NCI-H2081 (cell line): ENCODE data around the gene GPRC5D.

ENCODE experiments used
- DNase-seq, 2 experiments: peaks; one replicate each; lab custom pipeline; 2025; lab: John Stamatoyannopoulos, UW

Gene GPRC5D

DNA sequence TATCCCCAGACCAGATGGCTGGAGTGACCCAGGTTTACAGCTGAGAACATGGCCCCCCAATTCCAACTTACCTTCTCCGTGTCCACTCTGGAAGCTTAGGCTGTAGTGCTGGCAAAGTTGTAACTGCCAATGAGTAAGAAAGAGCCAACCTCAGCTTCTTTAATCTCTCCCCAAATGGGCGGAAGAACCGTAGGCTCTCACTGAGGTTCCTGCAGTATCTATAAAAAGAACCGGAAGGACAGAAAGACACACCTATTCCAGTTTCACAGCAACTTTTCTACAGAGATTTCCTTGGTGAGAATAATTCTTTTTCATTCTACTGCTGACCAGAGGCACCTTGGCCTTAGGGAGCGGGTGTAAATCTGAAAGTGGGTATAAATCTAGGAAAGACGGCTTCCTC, at the start of gene GPRC5D:
Gene GPRC5D (minus strand): TSS at position 135 of the 400 bp plus-strand sequence. CDS start 1,786 bp downstream, outside the sequence.
- no peak for DNase-seq

- no peak for DNase-seq
These were observed 49.7 kb upstream of the GPRC5D start for GRCh38 chr12:13001775-13002040.

GRCh38 chr12:13000925-13001774, 49.2 kb upstream of the GPRC5D start:
- DNase-seq = peak; percentile 49 to 50

DNA sequence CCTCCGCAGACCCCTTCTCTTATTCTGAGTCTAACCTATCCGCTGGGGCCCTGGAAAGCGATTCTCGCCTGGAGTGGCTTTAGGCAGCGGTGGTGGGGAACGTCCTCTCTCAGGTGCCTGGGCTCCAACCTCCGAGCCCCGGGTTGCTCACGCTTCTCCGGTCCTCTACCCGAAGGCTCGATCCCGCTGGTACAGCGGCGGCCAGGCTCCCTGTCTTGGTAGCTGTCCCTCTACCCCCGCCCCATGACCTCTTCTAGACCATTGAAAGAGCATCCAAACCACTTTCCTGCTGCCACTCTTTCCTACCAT, 48.6 kb upstream of the GPRC5D start:
- peak; percentile 51 to 57 for DNase-seq

DNA sequence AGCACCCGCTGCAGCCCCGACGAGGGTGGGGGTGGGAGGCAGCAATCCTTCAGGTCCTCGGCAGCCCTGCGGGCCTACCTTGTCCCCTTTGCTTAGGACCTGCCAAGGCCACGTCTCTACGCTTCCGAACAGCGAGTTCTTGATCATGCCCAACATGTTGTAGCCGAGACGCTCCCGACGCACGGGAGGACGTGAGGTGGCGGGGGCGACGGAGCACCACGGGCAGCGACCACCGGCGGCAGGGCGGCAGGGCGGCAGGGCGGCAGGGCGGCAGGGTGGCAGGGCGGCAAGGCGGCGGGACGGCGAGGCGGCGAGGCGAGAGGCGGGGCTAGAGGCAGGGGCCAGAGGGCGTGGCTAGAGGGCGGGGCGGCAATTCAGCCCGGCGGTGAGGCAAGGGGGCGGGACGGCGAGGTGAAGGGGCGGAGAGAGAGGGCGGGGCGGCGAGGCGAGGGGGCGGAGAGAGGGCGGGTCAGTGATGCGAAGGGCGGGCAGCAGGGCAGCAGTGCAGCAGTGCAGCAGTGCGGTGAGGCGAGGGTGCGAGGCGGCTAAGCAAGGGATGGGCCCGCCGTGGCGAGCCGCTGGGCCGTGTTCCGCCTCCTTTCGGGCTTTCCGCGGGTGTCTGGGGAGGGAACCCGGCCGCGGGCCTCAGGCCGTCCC, 48.1 kb upstream of the GPRC5D start, which contains the start of gene HEBP1:
Gene HEBP1 (minus strand): TSS at position 307 of the 657 bp plus-strand sequence. CDS start 151 bp downstream, at position 156.
- peak; percentile 77 to 89 for DNase-seq

- peak in 1 of 2 experiments; percentile 53 for DNase-seq
These were observed 47.4 kb upstream of the GPRC5D start for GRCh38 chr12:12999271-12999958.

DNA sequence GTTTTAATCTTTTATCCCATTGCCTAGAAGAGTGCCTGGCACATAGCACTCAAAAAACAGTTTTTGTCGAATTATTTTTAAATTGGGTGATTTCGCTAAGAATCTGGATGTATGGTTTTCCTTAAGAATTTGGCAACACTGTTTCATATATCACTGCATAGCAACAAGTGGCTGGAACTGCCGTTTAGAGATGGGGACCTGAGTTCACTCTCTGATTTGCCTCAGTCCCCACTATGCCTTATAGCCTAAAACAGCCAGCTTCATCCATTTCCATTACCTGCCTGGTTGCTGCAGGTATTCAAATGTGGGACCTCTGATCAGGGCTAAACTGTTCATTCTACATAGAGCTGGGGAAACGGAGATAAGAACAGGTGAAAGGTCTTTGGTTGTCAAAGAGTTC, 46.3 kb upstream of the GPRC5D start:
- no peak for DNase-seq

- no peak for DNase-seq
These were observed 45.8 kb upstream of the GPRC5D start for GRCh38 chr12:12997734-12998133.

DNA sequence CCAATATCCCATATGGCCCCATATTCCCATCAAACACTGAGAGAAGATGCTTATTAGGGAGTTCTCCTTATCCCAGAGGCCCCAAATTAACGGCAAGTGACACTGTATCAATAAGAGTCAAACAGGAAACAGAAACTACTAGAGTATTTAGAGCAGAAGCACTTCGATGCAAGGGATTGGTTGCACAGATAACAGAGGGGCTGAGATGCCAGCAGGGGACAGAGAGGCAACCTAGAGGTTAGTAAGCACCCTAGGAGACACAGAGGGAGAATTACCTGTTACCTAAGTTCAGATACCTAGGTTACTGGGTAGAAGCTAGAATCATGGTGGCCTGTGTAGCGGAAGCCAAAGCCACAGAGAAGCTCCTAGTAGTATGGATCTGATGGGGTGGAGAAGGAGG, 45.2 kb upstream of the GPRC5D start:
- DNase-seq = no peak

DNA sequence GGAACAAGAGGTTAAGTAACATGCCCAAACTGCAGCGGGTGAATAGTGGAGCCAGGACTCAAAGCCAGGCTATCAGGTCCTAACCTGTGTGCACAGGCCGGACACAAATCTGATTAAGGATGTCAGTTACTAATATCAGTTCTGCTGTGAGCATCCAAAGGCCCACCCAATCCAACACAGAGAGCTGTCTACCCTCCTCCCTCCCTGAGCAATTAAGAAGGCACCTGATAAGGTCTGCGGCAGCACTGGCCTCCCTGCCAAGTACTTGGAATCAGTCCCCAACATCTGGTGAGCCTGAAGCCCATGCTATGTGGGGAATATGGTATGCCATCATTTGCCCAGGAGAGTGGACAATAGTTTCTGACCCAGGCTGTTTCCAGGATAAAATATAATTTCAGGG, 44.2 kb upstream of the GPRC5D start:
- no peak for DNase-seq

DNA sequence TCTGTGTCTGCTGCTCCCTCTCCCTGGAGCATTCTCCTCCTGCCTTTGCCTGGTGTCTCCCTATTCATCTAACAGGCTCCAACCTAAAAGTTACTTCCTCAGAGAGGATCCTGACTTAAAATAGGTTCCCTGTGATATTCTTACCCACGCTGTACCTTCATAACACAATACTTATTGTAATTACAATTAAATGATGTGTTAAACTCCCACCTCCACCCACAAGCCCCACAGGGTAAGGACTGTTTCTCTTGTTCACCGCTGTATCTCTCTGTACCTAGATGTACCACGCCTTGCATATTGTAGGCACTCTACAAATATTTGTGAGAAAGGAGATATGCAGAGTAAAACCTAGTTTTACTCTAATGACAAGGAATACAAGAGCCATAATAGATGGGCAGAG, 43.1 kb upstream of the GPRC5D start:
- no peak for DNase-seq

DNA sequence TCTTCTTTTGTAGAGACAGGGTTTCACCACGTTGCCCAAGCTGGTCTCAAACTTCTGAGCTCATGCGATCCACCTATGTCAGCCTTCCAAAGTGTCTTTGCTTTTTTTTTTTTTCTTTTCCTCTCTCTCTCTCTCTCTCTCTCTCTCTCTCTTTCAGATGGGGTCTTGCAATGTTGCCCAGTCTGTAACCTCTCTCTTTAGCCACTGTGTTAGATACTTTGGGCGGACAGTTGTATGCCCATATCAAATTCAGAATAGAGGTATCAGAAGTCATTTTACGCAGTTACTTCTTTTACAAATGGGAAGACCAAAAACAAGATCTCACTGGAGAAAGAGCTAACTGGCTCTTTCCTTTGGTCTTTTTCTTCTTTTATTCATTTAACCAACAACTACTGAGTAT, 41.4 kb upstream of the GPRC5D start:
- no peak for DNase-seq

GRCh38 chr12:12992418-12993130, 40.6 kb upstream of the GPRC5D start:
- no peak for DNase-seq

GRCh38 chr12:12990700-12991468, 38.9 kb upstream of the GPRC5D start:
- DNase-seq = no peak

DNA sequence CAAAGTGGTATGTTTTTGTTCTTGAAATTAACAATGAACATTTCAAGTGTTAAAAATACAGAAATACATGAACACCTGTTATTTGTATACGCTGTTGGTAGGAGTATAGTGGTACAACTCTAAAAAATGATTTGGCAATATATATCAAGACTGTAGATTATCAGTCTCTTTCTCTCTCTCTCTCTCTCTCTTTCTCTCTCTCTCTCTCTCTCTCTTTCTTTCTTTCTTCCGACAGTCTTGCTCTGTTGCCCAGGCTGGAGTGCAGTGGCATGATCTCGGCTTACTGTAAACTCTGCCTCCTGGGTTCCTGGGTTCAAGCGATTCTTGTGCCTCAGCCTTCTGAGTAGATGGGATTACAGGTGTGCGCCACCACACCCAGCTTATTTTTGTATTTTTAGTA, 35.5 kb upstream of the GPRC5D start:
- DNase-seq = no peak

DNA sequence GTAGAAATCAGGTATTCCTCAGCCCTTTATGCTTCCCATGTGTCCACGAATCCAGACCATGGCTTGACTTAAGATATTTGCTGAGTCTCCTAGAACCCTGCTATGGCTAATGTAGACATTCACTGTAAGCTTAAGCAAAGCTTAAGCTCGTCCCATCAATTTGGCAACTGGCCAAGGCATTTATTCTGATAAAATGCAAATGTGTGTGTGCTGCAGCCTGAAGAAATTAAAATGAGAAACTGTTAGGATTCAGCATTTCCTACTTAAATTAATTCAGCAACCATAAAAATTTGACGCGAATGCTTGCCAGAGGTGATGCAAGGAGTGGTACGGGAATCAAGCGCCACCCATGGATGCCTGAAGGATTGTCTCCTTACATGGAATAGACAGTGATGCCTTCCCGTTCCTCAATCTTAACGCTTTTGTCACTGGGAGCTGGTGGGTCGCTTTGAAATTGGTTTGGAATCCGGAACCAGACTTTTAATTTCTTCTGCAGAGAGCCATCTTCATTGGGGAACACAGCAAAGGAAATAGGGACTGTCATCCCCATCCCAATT, 34.9 kb upstream of the GPRC5D start:
- no peak for DNase-seq

- peak in 1 of 2 experiments; percentile 4 for DNase-seq
These were observed 33.9 kb upstream of the GPRC5D start for GRCh38 chr12:12985817-12986408.

GRCh38 chr12:12984149-12984548, 32.2 kb upstream of the GPRC5D start:
- no peak for DNase-seq

DNA sequence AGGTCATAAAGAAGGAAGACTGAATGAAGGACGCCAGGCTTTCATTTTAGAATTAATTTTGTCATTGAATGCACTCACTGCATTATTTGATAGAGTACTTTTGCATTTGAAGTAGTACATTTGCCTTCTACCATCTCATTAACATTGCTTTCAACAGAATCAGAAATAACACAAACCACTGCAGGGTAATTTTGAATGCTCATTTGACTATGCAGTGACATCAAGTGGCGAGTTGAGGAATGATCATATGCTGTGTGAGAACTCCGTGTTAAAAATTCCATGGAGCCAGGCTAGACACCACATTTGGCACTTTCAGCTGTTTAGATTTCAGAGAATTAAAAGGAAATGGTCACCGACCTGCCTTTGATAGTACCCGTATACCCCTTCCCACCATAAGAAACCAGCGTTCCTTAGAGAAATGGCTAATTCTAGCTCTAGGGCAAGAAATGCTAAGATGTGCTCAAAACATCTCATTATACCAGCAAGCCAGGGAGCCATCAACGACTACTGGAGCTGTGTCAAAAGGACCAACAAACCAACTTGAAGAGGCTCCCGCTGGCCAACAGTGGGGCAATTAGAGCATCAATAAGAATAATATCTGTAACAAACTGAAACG, 31.6 kb upstream of the GPRC5D start:
- DNase-seq = peak; percentile 5 to 50

- no peak for DNase-seq
These were observed 30.4 kb upstream of the GPRC5D start for GRCh38 chr12:12982331-12982730.
